Glomerular endothelial cell (primary cell): ENCODE results near the gene FAM111B. TPM values are rescaled to one million over a fixed set of nuclear protein-coding genes. Genes with fewer than 3 reads are reported as not detected.

Source experiments
- DNase-seq: peaks from one replicate; pipeline ENCODE4 v3.0.0-alpha.2; 2011; ENCODE audit warnings: low read depth, low spot score; ENCODE audit errors: extremely low read depth
- total RNA-seq: library from RNA; depleted of rRNA; stranded (reverse); fragments of >200 nt; gene quantifications from 2 replicates; pipeline ENCODE4 v1.2.3, GENCODE V29; 2015

The FAM111B gene
- total RNA-seq, 1 donor from 2014 or later = 5.6 TPM

- DNase-seq = no peak
Observed at GRCh38 chr11:59151761-59152160, 44.7 kb downstream of the FAM111B start.

GRCh38 chr11:59152312-59152951, 45.4 kb downstream of the FAM111B start:
- no peak for DNase-seq

GRCh38 chr11:59154610-59155009, 47.6 kb downstream of the FAM111B start:
- DNase-seq = no peak

GRCh38 chr11:59157433-59157832, 50.4 kb downstream of the FAM111B start:
- DNase-seq = no peak

GRCh38 chr11:59158206-59159068, 51.4 kb downstream of the FAM111B start:
- no peak for DNase-seq

- DNase-seq = no peak
Observed at GRCh38 chr11:59164028-59164427, 57.0 kb downstream of the FAM111B start.

- peak; percentile 58 for DNase-seq
Observed at GRCh38 chr11:59171508-59172322, 64.7 kb downstream of the FAM111B start, which contains the start of gene DTX4. TSS of gene DTX4 (plus strand) at chr11:59172132. CDS start at chr11:59172596, 464 bp downstream.

- no peak for DNase-seq
Observed at GRCh38 chr11:59172345-59173079, 65.5 kb downstream of the FAM111B start.

GRCh38 chr11:59173080-59173963, 66.3 kb downstream of the FAM111B start:
- DNase-seq = no peak

- DNase-seq = no peak
Observed at GRCh38 chr11:59173964-59174663, 67.1 kb downstream of the FAM111B start.

GRCh38 chr11:59174664-59175033, 67.6 kb downstream of the FAM111B start:
- DNase-seq = no peak

GRCh38 chr11:59175091-59175501, 68.1 kb downstream of the FAM111B start:
- DNase-seq = no peak

- DNase-seq = no peak
Observed at GRCh38 chr11:59176330-59176729, 69.3 kb downstream of the FAM111B start.

Other genes with a start within 250 kb of the FAM111B start
- not detected in 2 replicates for gene GLYATL1, start 167.7 kb upstream of the FAM111B start, total RNA-seq
- gene GLYATL1B, start 20.9 kb upstream of the FAM111B start, total RNA-seq = not detected in 2 replicates
- 23.3 and 41.9 TPM in 2 replicates for gene FAM111A, start 35.6 kb downstream of the FAM111B start, total RNA-seq
- 1.2 and 1.8 TPM in 2 replicates for gene DTX4, start 64.9 kb downstream of the FAM111B start, total RNA-seq
- not detected in 2 replicates for gene MPEG1, start 105.7 kb downstream of the FAM111B start, total RNA-seq